Parathyroid adenoma (tissue), 2 donors: ENCODE results near the gene DNAJB11.

Experiments
- H2AFZ ChIP-seq: fragments of 300-600 bp; sonication (generic); one replicate; pipeline ENCODE4 v1.7.0; 2017; ENCODE audit warnings: antibody characterized with exemption, mild to moderate bottlenecking
- H3K27ac ChIP-seq: fragments of 300-600 bp; sonication (generic); one replicate; pipeline ENCODE4 v1.7.0; 2017
- H3K27me3 ChIP-seq: fragments of 300-600 bp; sonication (generic); one replicate; pipeline ENCODE4 v1.7.0; 2017; ENCODE audit warnings: low read length; ENCODE audit not compliant: control insufficient read depth, insufficient read depth
- H3K36me3 ChIP-seq: fragments of 300-600 bp; sonication (generic); one replicate; pipeline ENCODE4 v1.7.0; 2017; ENCODE audit warnings: low read length; ENCODE audit not compliant: control insufficient read depth, insufficient read depth
- H3K4me1 ChIP-seq: fragments of 300-600 bp; sonication (generic); one replicate; pipeline ENCODE4 v1.7.0; 2017; ENCODE audit warnings: control low read depth
- H3K4me2 ChIP-seq: fragments of 300-600 bp; sonication (generic); one replicate; pipeline ENCODE4 v1.7.0; 2017; ENCODE audit warnings: low read length
- H3K4me3 ChIP-seq: fragments of 300-600 bp; sonication (generic); one replicate; pipeline ENCODE4 v1.7.0; 2017; ENCODE audit warnings: low read depth, low read length
- H3K79me2 ChIP-seq: fragments of 300-600 bp; sonication (generic); one replicate; pipeline ENCODE4 v1.7.0; 2017; ENCODE audit warnings: control low read depth
- H3K9ac ChIP-seq: fragments of 300-600 bp; sonication (generic); one replicate; pipeline ENCODE4 v1.7.0; 2017; ENCODE audit warnings: mild to moderate bottlenecking
- H3K9me3 ChIP-seq: fragments of 300-600 bp; sonication (generic); one replicate; pipeline ENCODE4 v1.7.0; 2017; ENCODE audit warnings: low read length; ENCODE audit not compliant: control insufficient read depth
- TF ChIP-seq, protein P1 (sequence below): fragments of 300-600 bp; sonication (generic); IDR thresholded peaks from one replicate; pipeline ENCODE4 v1.7.0; 2017; ENCODE audit warnings: antibody characterized with exemption, mild to moderate bottlenecking
- donor health status: primary hyperparathyroidism.

DNAJB11 gene

DNA sequence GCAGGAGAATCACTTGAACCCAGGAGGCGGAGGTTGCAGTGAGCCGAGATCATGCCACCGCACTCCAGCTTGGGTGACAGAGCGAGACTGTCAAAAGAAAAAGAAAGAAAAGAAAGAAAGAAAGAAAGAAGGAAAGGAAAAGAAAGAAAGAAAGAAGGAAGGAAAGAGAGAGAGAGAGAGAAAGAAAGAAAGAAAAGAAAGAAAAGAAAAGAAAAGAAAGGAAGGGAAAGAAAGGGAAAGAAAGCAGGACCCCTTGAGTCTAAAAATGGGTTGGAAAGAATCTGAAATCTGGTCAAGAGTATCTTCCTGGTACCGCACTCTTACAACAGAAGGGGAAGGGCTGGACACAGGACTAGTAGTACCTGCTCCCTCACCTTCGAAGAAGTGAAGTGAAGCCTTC, 45.9 kb upstream of the DNAJB11 start:
- no peaks in the 10 kb centered on the region for H3K79me2 ChIP-seq
- H3K4me2 ChIP-seq: no peak overlapping the region
- H3K27ac ChIP-seq: no peak overlapping the region
- no peaks in the 10 kb centered on the region for H3K36me3 ChIP-seq
- no peak overlapping the region for H3K9ac ChIP-seq
- no peaks in the 10 kb centered on the region for H3K27me3 ChIP-seq
- H3K4me3 ChIP-seq: no peak overlapping the region
- no peaks in the 10 kb centered on the region for H3K9me3 ChIP-seq
- H2AFZ ChIP-seq: no peak overlapping the region
- TF ChIP-seq, protein P1, sequence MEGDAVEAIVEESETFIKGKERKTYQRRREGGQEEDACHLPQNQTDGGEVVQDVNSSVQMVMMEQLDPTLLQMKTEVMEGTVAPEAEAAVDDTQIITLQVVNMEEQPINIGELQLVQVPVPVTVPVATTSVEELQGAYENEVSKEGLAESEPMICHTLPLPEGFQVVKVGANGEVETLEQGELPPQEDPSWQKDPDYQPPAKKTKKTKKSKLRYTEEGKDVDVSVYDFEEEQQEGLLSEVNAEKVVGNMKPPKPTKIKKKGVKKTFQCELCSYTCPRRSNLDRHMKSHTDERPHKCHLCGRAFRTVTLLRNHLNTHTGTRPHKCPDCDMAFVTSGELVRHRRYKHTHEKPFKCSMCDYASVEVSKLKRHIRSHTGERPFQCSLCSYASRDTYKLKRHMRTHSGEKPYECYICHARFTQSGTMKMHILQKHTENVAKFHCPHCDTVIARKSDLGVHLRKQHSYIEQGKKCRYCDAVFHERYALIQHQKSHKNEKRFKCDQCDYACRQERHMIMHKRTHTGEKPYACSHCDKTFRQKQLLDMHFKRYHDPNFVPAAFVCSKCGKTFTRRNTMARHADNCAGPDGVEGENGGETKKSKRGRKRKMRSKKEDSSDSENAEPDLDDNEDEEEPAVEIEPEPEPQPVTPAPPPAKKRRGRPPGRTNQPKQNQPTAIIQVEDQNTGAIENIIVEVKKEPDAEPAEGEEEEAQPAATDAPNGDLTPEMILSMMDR: no peak
- no peaks in the 10 kb centered on the region for H3K4me1 ChIP-seq

DNA sequence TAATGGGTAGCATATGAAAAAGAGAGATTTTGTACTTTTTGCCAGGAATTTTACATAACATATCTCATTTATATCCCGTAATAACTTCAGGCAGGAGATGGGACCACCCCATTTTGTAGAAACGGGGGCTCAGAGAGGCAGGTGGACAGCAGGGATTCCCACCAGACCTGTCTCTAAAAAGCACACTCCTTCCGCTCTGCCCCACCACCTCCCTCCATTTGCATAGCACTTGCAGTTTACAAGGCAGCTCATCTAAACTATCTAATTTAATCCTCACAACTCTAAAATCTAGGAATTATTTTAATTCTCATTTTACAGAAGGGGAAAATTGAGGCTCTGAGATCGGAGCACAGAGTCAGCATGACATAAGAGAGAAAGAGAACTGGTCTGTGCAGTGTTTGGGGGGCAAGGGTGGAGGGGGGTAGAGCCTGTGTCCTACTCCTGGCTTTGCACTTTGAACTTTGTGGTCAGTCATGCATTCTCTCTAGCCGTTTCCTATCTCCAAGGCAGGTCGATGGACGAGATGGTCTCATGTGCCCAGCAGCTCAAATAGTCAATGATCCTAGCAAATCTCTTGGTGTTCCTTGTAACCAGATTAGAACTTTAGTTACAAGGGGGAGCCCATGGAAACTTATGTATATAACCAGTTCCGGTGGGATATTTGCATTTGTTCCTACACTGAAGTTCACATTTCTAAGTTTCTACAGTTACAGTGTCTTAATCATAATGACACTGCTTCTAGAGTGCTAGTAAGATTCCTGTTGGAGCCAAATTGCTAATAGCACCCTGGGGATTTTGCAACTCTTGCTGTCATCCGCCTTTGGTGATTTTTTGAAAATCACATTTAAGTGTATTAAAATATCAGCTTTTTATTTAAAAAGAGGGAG, 44.9 kb upstream of the DNAJB11 start:
- H3K36me3 ChIP-seq: no peaks in the 10 kb centered on the region
- H3K9ac ChIP-seq: no peak overlapping the region

DNA sequence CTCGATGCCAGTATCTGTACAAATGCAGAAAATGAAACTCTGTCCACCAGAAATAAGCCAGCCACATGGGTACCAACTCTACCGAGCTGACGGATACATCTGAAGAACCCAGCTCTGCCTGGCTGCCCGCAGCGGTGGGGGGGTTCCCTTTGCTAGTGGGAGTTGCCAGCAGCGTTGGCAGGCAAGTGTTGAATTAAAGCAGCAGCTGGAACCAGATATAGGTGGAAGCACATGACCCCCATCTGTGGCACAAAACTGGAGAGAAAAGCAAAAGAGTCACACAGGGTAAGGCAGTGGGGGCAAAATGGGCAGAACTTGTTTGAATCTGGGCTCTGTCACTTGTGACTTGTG, 44.3 kb upstream of the DNAJB11 start:
- Histone ChIP-seq H3K79me2 (no peaks in the 10 kb centered on the region), H3K4me1 (no peaks in the 10 kb centered on the region), H3K9ac (no peak overlapping the region), H2AFZ (no peak overlapping the region), H3K27me3 (no peaks in the 10 kb centered on the region), H3K36me3 (no peaks in the 10 kb centered on the region), H3K4me3 (no peak overlapping the region), H3K4me2 (no peak overlapping the region), H3K9me3 (no peaks in the 10 kb centered on the region), H3K27ac (no peak overlapping the region)
- TF ChIP-seq, protein P1: no peak

More for the DNA sequence above, 44.9 kb upstream of the DNAJB11 start:
- no peak overlapping the region for H3K27ac ChIP-seq
- H3K27me3 ChIP-seq: no peaks in the 10 kb centered on the region
- no peak overlapping the region for H3K4me3 ChIP-seq
- H3K4me2 ChIP-seq: no peak overlapping the region
- no peaks in the 10 kb centered on the region for H3K4me1 ChIP-seq
- no peaks in the 10 kb centered on the region for H3K9me3 ChIP-seq
- no peak overlapping the region for H2AFZ ChIP-seq
- H3K79me2 ChIP-seq: no peaks in the 10 kb centered on the region
- TF ChIP-seq, protein P1: no peak

DNA sequence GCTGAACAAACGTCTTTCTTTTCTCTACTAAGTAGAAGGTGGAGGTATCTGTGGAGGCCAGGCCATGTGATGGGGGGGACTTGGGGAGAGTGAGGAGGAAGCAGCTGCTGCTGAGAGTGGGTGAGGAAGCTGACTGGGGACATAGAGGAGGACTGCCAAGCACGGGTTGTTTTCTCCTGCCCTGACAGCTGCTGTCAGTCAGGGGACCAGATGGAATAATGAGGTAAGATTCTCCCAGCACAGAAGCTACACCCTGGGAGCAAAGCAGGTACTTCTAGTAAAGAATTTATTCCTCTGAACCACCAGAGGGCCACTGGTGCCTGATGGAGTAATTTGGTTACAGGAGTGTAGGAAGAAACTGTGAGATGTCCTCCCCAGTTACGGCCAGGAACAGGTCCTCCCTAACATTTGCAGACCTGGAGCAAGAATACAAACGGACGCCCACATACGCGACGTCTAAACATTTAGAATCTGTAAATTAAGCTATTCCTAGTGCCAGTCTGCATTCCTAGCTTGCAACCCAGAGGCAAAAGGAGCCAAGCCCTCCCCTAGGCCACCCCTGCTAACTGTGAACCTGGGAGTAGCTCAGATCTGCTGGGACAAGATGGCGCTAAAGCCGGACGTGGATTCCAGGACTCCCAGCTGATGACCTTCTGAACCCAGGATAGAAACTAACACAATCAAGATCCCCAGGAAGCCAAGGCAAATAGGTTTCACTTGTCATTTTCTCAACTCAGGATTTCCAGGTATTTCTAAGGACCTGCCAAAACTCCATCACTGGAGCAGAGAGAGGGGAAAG, 41.1 kb upstream of the DNAJB11 start:
- H3K27ac ChIP-seq: no peak overlapping the region

More for the DNA sequence above, 41.1 kb upstream of the DNAJB11 start:
- Histone ChIP-seq H3K4me3 (no peak overlapping the region), H3K27me3 (no peaks in the 10 kb centered on the region), H2AFZ (no peak overlapping the region), H3K79me2 (no peaks in the 10 kb centered on the region), H3K9ac (no peak overlapping the region), H3K9me3 (no peaks in the 10 kb centered on the region), H3K36me3 (no peaks in the 10 kb centered on the region), H3K4me1 (peaks cover 9% of the 10 kb centered on the region), H3K4me2 (no peak overlapping the region)
- TF ChIP-seq, protein P1: no peak
